Activated T-cell treated with anti-CD3 and anti-CD28 coated beads for 24 hours (primary cell): ENCODE results near the gene PRDX5.
A peak's percentile ranks its signal among the peaks of the same experiment; 100 is the strongest.

Experiments used
- DNase-seq: peaks from one replicate; pipeline ENCODE4 v3.0.0-alpha.2; 2020; ENCODE audit warnings: low read depth

PRDX5 gene

GRCh38 chr11:64317961-64318765 is at the start of gene PRDX5:
PRDX5 (plus strand) TSS chr11:64318121; CDS start chr11:64318216, 95 bp downstream.
- DNase-seq: peak; percentile 92

- no peak for DNase-seq
Observed at GRCh38 chr11:64268893-64269539, 48.9 kb upstream of the PRDX5 start.

GRCh38 chr11:64269540-64270220 is 48.2 kb upstream of the PRDX5 start:
- peak; percentile 98 for DNase-seq

GRCh38 chr11:64275031-64275800 is 42.7 kb upstream of the PRDX5 start:
- no peak for DNase-seq

- DNase-seq: no peak
Observed at GRCh38 chr11:64275841-64276240, 42.1 kb upstream of the PRDX5 start.

GRCh38 chr11:64276653-64277431 is 41.1 kb upstream of the PRDX5 start:
- no peak for DNase-seq

GRCh38 chr11:64278576-64279190 is 39.2 kb upstream of the PRDX5 start:
- DNase-seq: no peak

- DNase-seq: no peak
Observed at GRCh38 chr11:64281957-64282770, 35.8 kb upstream of the PRDX5 start.

GRCh38 chr11:64283092-64283491 is 34.8 kb upstream of the PRDX5 start:
- no peak for DNase-seq

GRCh38 chr11:64284048-64284961 is 33.6 kb upstream of the PRDX5 start, which contains the start of gene BAD:
BAD (minus strand) TSS chr11:64284665; CDS start chr11:64284368, 297 bp downstream.
- peak; percentile 90 for DNase-seq

- DNase-seq: peak; percentile 90
Observed at GRCh38 chr11:64284962-64285884, 32.7 kb upstream of the PRDX5 start, which contains the start of gene GPR137. GPR137 (plus strand) TSS chr11:64285848; CDS start chr11:64286525, 677 bp downstream.

- no peak for DNase-seq
Observed at GRCh38 chr11:64285885-64286800, 31.8 kb upstream of the PRDX5 start.

GRCh38 chr11:64286801-64287159 is 31.1 kb upstream of the PRDX5 start:
- DNase-seq: no peak

GRCh38 chr11:64287676-64288352 is 30.1 kb upstream of the PRDX5 start:
- no peak for DNase-seq

GRCh38 chr11:64288353-64288750 is 29.6 kb upstream of the PRDX5 start:
- no peak for DNase-seq

- DNase-seq: no peak
Observed at GRCh38 chr11:64289002-64289564, 28.8 kb upstream of the PRDX5 start.
